ENCODE data around the gene CTRB2.
"Not testable (repeated sequence)": the region's sequence is repeated elsewhere in the genome, so short reads cannot be mapped to it uniquely, and the experiment has no call there.

CTRB2 gene

DNA sequence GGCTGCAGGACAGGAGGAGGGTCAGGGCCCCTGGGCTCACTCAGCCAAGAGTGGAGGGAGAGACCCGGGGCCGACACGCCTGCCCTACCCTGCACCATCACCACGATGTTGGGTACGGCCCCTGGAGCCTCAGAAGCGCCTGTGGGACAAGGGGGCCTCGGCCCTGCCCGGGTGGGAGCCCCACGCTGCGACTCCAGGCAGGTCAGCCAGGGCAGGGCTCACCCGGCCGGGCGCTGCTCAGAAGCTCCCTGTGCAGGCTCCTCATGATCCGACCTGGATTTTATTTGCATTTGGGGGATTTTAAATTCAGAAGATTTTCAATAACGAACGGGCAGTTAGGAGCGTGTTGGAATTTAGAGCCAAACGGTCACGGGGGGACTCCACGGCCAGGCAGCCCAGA lies 2.1 kb downstream of the CTRB2 start:
- DNase-seq (ENCODE audit: low spot score), result not testable (repeated sequence)

DNA sequence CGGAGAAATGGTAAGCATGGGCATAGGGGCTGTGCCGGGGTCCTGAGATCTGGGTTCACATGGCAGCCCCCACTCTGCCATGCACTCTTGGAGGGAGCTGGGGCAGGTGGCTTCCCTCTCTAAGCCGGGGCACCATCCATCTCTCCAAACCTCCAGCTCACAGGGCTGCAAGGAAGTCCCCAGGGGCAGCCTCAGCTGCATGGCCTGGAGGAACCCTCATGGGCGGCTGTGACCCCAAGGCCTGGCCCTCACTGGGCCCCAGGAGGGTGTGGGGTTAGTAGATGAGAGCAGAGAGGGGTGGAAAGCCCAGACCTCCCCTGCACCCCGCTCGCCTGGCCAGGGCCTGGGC lies 2.6 kb downstream of the CTRB2 start:
- no peak for DNase-seq (ENCODE audit: low spot score)

DNA sequence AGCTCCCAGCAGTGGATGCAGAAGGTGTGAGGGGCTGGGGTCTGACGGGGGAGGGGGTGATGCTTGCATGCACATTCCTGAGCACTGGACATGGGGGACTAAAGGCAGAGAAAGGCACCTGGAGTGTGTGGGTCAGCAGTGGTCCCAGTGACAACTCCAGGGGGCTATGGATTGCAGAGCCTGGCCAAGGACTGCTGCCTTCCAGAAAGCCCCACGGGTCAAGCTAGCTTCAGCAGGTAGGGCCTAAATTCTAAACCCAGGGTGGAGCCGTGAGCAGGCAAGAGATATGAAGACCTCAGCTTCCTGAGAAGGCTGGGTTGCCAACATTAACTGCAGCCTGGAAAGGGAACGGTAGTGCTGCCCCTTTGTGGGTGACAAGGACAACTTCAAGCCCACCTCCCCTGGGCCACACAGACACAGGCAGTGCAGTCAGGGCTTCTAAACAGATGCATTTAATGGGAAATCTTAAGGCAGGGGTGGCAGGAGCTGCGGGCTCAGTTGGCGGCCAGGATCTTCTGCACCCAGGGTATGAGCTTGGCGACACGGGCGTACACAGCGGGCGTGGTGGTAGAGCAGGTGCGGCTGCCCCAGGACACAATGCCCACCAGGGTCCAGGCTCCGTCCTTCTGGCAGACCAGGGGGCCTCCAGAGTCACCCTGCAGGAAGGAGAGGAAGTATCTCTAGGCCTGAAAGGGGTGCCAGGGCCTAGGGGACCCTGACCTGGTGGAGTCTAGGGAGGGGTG lies 3.1 kb downstream of the CTRB2 start:
- no peak for DNase-seq (ENCODE audit: low spot score)

DNA sequence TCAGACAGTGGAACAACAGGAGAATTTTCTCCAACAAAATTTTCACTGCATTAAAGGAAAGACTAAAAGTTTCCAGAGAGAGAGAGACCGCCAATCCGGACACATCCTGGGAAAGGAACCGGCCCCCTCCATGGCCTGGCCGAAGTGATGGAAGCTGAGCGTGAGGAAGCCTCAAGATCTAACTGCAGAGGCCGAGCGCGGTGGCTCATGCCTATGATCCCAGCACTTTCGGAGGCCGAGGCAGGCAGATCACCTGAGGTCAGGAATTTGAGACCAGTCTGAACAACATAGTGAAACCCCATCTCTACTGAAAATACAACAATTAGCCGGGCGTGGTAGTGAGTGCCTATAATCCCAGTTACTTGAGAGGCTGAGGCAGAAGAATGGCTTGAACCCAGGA lies 3.9 kb downstream of the CTRB2 start:
- DNase-seq (ENCODE audit: low spot score), result no peak

DNA sequence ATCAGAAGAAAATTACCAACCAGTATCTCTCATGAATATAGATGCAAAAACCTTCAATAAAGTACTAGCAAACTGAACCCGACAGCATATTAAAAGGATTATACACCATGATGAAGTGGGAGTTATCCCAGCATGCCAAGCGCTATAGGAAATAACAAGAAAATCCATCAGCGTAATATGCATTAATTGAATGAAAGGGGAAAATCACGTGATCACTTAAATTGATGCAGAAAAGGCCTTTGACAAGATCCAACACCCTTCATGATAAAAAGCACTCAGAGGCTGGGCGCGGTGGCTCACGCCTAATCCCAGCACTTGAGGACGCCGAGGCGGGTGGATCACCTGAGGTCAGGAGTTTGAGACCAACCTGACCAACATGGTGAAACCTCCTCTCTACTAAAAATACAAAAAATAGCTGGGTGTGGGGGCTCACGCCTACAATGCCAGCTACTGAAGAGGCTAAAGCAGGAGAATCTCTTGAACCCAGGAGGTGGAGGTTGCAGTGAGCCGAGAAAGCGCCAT lies 4.8 kb downstream of the CTRB2 start:
- no peak for DNase-seq (ENCODE audit: low spot score)

DNA sequence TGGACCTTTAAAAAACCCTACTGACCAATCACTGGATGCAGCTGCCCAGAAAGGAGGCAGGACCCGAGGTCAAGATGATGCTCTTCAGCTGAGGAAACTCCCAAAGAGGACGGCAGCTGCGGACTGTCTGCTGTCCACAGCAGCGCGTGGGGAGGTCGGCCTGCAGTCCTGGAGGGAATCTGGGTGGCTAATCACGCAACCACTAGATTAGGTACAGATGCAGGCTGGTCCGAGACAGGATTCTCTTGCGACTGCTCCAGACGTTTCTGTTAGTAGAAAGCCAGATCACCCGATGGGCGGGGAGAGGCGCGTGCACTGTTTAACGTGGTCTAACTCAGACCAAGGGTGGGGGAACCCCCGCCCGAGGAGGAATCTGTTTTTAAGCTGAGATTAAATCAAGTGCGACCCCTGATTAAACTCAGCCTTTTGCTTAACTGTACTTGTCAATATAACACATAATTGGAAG lies 8.8 kb downstream of the CTRB2 start:
- no peak for DNase-seq (ENCODE audit: low spot score)

DNA sequence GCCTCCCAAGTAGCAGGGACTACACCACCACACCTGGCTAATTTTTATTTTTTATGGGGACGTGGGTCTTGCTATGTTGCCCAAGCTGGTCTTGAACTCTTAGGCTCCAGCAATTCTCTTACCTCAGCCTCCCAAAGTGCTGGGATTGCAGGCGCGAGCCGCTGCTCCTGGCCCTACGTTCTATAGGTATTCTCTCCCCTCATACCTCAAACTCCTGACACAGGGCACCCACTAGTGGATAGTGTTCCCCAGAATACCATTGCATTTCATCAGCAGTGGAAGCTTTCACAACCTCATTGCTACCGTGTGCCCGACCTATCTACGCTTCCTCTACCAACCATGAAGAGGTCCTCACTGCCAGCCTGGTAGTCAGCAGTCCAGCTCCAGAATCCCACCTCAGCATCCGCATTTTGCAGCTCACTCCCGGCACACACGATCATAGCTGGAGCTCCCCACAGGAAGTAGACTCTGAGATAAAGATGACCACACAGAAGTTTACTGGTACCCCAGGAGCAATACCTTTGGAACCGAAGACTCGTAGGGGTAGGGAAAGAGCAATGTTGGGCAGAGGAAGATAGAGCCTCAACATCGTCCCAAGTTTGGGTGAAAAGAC lies 9.3 kb downstream of the CTRB2 start:
- DNase-seq (ENCODE audit: low spot score), result no peak

DNA sequence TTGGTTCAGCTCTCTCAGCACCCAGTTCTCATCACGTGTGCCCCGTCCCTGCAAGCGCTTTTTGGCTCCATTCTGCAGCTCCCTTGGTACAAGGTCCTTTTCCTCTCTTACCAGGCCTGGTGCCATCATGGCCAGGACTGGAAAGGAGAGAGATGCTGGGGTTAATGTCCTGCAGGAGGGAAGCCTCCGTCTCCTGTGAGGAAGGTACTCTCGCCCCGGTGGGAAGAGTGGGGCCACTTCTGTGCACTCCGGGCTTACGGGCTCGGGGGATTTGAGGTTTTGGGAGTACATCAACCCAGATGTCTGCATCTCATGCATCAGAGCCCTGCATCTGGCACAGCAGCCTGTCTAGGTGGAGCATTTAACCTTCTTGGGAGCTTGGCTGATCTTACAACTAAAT lies 10.1 kb downstream of the CTRB2 start:
- no peak for DNase-seq (ENCODE audit: low spot score)

DNA sequence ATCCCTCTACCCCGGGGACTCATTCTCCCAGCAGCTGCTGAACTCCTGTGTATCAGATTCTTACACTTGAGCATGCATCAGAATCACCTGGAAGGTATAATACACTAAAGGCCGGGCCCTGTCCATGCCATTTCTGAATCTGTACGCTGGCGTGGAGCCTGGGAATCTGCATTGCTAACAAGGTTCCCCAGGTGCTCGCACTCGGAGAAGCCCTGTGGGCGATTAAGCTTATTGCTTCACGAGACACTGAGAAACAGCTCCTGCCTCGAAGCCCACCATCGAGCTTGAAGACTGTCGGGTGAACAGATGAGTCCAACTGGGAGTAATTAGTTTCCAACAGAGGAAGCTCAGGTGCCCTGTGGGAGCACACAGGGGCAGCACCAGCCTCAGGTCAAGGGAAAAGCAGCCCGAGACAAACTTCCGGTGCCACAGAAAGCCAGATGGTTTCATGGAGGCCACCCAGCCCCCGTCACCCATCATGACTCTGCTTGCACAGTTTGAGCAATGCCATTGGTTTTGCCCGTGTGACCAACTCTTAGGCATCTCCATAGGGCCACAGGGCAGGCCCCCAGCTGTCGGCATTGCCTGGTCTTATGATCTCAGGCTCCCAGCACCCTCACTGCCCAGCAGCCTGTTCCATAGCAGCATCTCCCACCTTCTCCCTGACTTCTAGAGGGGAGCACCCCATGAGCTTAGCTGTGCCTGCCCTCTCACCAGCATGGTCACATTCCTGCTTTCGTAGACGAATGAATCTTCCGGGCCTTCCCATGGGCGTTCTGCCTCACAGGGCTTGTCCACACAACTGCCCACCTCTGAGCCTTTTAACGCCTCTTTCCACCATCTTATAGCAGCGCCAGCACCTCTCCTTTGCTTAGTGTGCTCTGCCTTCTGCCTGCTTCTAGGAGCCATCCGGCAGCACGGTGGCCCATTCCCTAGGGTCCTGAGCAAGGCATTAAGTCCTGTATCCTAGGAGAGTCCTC lies 10.9 kb downstream of the CTRB2 start:
- no peak for DNase-seq (ENCODE audit: low spot score)

DNA sequence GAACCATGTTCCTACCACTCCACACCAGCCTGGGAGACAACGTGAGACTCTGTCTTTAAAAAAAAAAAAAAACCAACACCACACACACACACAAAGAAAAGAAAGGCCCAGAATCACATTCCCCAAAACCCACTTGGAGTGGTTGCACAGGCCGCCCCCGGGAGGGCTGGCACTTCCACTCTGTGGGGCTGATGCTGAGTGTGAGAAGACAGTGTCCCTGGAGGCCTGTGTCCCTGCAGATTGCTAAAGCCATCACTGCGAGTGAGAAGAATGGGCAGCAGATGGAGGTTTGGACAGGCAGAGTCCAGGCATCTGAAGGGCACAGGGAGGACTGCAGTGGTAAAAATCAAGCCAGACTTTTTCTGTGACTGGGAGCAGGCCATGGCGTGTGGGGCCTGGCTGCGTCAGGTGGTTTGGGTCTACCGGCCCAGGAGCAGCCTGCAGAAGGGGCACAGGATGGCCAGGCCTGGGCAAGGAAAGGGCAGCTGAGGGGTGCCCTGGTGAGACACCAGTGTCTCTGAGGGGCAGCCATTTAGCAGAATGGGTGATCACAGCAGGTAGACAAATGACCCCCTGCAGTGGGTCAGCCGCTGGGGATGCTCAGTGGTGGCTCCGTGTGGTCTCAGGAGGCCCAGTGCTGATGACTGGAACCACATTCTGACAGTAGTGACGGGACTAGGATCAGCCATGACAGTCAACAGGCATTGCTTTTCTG lies 13.1 kb downstream of the CTRB2 start:
- no peak for DNase-seq (ENCODE audit: low spot score)

DNA sequence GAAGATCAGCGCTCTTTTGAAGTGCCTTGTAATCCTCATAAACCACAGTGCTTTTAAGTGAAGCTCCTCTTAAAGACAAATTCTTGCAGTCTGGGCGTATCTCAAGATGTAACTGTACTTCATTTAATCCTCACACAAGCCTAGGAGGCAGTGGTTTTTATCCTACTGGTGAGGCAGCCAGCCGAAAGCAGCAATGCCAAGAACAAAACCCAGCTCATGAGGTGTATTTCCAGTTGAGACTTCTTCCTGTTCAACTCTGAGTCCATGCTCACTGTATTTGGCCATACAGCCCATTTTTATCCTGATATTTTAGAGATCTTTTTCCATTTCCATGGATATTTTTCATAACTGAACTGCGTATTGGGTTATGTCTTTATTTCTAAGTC lies 13.7 kb downstream of the CTRB2 start:
- DNase-seq (ENCODE audit: low spot score), result no peak

DNA sequence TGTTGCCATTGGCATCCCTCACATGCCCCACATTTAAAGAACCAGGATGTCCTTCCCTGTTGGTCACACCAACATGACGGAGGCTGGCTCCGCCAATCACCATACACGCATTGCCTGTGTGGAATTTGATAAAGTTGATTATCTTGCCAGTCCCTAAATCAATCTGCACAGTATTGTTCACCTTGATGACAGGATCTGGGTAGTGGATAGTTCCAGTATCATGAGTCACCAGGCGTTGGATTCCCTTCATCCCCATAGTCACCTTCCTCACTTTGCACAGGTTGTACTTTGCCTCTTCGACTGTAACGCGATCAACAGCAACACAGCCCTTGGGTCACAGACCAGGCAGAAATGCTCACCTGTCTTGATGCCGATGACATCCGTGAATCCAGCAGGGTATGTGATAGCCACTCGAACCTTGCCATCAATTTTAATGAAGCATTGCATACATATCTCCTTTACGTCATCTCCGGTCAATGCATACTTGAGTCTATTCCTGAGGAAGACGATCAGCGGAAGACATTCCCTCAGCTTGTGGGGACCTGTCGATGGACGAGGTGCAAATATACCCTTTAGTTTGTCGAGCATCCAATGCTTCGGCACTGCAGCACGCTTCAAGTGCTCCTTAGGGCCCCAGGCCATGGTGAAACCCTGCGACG lies 14.2 kb downstream of the CTRB2 start:
- DNase-seq (ENCODE audit: low spot score), result no peak

DNA sequence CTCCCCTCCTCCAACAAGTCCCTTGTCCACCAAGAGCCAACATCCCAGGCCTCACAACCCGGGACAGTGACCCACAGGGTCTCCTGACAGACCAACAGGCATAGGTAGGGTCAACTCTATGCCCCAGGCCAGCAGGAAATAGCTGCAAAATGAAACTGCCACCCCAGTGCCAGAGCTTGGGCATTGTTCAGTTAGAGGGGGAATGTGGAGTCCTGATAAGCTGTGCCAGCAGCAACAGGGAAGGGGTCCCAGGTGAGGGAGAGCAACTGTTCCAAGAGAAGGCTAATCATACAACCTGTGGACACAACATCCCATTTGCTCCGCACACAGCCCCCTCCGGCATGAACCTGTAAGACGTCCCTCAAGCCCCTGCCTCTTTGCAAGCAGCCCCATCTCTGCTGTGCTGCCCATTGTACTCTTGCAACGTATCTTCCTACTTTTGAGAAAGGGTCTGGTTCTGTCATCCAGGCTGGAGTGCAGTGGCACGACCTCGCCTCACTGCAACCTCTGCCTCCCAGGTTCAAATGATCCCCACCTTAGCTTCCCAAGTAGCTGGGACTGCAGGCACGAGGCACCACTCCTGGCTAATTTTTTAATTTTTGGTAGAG lies 17.2 kb downstream of the CTRB2 start:
- DNase-seq (ENCODE audit: low spot score), result no peak

DNA sequence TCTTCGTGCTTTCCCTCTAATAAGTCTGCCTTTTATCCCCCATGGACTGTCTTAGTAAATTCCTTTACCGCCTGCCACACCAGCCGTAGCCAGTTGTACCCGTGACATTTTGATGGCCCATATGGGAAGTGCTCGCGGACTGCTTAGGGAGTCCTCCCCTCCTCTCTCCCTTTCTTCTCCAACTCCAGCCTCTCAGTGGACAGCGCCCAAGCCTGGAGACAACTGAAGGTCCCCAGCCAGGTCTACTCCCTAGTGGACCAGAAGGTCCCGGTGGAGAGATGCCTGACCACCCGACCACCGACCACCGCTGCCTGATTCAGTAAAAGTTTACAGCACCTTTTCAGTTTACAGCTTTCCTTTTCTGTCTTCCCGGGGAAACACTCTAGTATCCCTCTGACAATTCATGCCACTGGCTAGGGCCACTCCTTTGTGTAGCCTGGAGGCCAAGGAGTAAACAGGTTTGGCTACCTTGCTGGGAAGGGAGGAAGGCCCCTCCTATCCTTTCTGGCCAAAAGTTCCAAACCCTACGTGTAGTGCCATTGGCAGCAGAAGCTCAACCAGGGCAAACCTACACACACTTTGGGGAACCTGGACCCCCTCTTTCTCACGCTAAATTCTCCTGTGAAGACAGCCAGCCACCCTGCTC lies 18.0 kb downstream of the CTRB2 start:
- no peak for DNase-seq (ENCODE audit: low spot score)

DNA sequence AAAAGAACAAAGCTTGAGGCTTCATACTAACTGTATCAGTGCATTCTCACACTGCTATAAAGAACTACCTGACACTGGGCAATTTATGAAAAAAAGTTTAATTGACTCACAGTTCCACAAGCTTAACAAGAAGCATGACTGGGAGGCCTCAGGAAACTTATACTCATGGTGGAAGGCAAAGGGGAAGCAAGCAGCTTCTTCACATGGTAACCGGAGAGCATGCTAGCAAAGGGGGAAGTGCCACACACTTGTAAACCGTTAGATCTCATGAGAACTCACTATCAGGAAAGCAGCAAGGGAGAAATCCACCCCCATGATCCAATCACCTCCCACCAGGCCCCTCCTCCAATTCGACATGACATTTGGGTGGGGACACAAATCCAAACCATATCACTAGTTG lies 25.3 kb downstream of the CTRB2 start:
- DNase-seq (ENCODE audit: low spot score), result no peak

DNA sequence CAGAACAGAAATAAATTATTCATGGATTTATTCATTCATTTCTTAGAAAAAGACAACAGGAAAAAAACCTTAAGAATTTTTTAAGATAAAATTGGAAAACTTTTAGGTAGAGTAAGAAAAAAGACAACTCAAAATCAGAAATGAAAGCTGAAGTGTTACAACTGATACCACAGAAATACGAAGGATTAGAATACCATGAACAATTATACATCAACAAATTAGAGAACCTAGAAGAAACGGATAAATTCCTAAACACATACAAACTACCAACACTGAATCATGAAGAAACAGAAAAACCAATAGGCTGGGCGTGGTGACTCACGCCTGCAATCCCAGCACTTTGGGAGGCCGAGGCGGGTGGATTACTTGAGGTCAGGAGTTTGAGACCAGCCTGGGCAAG lies 27.8 kb downstream of the CTRB2 start:
- DNase-seq (ENCODE audit: low spot score), result no peak

DNA sequence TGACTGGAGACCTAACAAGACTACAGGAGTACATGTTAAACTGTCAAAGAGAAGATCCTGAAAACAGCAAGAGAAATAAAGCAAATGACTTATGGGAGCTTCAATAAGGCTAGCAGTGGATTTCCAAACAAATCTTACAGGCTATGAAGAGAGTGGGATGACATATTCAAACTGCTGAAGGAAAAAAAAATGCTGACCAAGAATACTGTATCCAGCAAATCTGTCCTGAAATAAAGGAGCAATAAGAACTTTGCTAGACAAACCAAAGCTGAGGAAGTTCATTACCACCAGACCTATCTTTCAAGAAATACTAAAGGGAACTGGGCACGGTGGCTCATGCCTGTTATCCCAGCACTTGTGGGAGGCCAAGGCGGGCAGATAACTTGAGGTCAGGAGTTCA lies 30.0 kb downstream of the CTRB2 start:
- no peak for DNase-seq (ENCODE audit: low spot score)

DNA sequence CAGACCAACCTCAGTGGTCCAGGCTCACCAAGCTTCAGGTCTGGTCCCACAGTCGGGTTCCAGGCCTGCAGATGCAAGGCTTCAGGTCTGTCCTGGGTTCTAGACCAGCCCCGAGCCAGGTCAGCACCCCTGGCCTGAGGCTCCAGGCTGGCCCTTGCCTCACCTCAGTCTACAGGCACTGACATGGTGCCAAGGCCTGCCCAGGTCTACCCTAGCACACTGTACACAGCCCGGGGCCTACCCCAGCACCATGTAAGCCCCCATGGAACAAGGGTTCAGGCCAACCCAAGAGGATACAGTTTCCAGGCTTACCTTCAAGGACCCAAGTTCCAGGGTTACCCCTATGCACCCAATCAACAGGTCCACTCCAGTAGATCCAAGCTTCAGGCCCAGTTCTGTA lies 31.9 kb downstream of the CTRB2 start:
- no peak for DNase-seq (ENCODE audit: low spot score)

DNA sequence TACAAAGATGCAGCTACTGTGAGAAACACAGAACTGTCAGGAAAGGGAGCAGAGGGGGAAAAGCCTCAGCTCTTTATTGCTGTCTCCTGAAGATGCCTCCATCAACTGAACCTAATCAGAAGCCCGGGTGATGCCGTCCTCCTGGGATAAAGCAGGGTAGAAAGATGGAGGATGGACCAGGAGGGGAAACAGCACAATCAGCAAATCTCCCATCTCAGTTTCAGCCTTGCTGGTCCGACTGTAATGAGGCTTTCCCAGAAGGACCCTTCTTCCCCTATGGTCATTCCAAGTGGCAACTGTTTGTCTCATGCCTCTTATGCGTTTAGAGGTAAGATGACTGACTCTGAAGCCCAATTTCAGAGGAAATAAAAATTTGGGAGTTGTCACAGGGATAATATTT lies 34.4 kb downstream of the CTRB2 start:
- no peak for DNase-seq (ENCODE audit: low spot score)

DNA sequence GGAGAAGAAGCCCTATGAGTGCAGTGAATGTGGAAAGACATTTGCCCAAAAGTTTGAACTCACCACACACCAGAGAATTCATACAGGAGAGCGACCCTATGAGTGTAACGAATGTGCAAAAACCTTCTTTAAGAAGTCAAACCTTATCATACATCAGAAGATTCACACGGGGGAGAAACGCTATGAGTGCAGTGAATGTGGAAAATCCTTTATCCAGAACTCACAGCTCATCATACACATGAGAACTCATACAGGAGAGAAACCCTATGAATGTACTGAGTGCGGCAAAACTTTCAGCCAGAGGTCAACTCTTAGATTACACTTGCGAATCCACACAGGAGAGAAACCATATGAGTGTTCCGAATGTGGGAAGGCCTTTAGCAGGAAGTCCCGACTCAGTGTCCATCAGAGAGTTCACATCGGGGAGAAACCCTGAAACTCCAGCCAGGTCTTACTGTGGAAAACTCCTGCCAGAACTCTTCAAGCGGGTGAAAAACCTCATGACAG lies 37.0 kb downstream of the CTRB2 start:
- no peak for DNase-seq (ENCODE audit: low spot score)
